GM10847 (cell line): ENCODE measurements around the gene LRRFIP1.
A peak's percentile ranks its signal among the peaks of the same experiment; 100 is the strongest.

ENCODE experiments used
- POLR2A ChIP-seq: IDR thresholded peaks from 2 replicates; pipeline ENCODE4 v1.6.1; 2011; ENCODE audit not compliant: insufficient read length; ENCODE audit errors: extremely low read depth

Gene LRRFIP1

GRCh38 chr2:237674731-237675276 lies 47.4 kb downstream of the LRRFIP1 start:
- TF ChIP-seq POLR2A, result no peak

- no peak for TF ChIP-seq POLR2A
Measured at GRCh38 chr2:237675316-237675715, 47.9 kb downstream of the LRRFIP1 start.

GRCh38 chr2:237680702-237681478 lies 53.5 kb downstream of the LRRFIP1 start:
- TF ChIP-seq POLR2A, result no peak

GRCh38 chr2:237682151-237682550 lies 54.8 kb downstream of the LRRFIP1 start:
- TF ChIP-seq POLR2A, result no peak

DNA sequence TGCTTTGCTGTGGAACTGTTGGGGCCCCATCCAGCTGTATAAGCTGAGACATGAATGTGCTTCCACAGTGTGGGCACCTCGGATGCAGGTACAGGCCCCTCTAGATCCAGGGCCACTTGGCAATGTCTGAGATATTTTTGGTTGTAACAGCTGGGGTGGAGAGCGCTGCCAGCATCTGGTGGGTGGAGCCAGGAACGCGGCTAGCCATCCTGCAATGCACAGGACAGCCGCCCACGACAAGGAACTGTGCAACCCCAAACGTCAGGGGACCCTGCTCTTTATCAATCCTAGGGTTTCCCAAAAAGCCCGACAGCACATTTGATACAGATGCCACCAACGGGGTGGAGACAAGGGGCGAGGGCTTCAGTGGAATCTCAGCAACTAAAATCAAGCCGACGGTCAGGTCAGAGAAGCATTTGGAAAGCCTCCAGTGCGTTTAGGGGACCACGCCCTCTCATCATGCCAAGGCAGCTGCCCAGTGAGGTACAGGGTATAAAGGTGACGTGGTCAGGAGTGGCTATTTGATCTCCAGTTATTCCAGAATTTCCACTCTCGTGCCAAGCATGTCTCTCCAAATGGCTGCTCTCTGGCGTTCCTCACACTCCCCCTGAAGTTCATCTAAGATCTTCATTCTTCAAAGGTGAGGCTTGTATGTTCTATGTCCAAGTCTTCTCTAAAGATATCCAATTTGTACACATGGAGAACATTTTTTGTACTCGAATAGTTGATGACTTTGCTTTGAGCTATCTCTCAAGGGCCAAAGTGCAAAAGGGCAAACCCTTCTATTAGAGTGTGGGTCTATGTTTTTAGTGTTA lies 55.7 kb downstream of the LRRFIP1 start:
- TF ChIP-seq POLR2A, result no peak

DNA sequence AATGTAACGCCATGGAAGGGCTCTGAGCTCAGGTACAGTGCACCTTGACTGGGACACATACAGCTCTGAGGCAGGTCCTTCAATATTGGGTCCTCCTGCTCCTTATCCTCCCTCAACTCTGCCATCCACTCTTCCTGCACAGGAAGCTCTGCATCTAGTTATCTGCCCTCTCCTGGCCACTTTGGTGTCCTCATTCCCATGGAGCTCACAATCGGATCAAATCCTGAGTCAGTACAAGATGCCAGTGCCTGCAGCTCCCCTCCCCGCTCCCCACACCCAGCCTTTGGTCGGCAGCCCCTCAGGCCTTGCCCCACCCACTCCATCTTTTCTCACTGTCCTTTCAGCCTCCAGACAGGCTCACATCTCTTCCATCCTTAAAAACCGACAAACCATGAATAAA lies 58.0 kb downstream of the LRRFIP1 start:
- no peak for TF ChIP-seq POLR2A

DNA sequence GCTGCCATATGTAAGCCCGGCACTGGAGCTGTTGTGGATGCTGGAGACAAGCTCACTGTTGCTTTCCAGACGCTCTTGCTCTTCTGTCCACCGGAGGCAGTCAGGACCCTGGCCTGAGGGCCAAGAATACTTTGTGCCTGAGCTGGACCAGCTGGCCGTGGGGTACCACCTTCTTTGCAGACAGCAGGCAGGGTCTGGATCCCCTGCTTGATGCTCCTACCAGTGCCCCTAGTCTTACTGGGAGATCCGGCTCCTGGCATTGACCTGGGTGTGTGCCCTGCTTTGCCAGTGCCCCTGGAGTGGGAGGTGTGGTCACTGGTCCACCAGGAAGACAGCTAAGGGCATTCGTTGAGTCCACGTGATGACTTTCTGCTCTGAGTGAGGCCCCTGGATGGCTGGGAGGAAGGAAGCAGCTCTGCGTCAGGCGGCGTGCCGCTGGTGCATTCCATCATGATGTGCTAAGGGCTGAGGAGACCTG lies 59.3 kb downstream of the LRRFIP1 start:
- no peak for TF ChIP-seq POLR2A

DNA sequence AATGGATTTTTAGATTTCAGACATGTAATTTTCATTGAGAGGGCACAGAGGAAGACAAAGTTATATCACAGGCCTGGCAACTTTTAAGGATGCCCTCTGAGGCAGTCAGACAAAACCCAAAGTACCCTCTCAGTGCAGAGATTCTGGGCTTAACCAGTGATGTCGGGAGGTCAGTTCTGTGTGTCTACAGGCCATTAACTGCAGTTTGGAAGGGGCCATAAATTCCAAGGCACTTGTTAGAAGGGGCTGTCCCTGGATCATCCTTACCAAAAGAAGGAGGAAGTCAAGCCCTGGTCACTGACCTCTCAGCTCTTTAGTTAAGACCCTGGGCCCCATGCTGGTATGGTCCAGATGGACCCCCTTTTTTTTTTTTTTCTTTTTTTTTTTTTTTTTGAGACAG lies 60.7 kb downstream of the LRRFIP1 start:
- no peak for TF ChIP-seq POLR2A

GRCh38 chr2:237689336-237690131 lies 62.1 kb downstream of the LRRFIP1 start:
- no peak for TF ChIP-seq POLR2A

DNA sequence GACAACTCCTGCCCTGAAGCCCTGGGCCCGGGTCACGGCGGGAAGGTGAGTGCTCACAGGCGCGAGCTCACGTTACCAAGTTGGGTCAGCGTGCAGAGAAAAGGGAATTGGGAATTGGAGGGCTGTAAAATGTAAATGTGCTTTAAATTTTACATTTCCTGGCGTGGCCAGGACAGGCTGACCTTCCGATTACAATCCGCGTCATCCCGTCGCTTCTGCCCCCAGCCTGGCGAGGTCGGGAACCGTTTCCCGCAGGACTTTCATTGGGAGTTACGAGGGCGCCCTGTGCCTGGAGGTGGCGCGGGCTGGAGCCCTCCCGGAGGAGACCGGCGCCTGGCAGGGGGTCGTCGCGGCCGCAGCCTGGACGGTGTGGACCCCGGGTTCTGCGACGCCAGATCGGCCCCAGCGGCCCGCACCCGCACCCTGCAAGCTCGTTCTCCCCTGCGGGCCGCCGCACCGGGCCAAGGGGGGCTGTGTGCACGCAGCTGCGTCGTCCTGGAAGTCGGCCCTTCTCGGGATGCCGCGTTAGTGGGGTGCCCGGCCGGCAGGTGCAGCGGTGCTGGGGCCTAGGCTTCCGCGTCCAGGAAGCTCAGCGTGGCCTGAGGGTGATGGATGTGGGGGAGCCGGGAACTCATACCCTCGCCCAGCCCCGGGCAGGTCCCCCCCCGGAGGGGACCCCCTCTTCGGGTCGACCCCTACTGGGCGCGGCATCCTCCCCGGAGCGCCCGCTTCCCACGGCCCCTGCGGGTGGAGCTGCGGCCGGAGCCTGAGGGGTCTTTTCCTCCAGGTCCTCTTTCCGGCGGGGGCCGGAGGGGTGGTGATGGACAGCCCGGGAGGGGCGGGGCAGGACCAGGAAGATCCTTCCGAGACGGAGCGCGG lies 63.9 kb downstream of the LRRFIP1 start:
- TF ChIP-seq POLR2A, result no peak

DNA sequence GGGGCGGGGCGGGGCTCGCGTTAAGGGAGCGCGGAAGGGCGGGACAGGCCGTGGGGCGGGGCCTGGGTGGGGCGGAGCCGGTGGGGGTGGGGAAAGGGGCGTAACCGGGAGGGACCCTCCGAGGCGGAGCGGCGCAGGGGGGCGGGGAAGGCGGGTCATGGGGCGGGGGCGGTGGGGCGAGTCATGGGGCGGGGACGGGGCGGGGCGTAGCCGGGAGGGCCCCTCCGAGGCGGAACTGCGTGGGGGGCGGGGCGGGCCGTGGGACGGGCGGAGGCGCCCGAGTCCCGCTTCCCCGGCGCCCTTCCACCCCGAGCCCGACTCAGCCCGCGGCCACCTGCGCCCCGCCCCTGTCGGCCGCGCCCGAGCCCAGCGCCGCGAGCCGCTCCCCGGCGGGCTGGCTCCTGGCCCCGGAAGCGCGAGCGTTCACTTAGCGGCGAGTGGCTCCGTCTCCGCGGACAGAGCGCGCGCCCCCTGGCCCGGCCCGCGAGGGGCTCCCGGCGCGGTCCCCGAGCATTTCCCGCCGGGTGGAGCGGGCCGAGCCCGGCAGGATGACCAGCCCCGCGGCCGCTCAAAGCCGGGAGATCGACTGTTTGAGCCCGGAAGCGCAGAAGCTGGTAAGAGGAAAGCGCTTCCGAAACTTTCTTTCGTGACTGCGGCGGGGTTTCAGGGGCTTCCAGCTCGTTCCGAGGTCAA lies 64.7 kb downstream of the LRRFIP1 start:
- TF ChIP-seq POLR2A, result peak; percentile 58

GRCh38 chr2:237692601-237693290 lies 65.4 kb downstream of the LRRFIP1 start:
- TF ChIP-seq POLR2A, result no peak

DNA sequence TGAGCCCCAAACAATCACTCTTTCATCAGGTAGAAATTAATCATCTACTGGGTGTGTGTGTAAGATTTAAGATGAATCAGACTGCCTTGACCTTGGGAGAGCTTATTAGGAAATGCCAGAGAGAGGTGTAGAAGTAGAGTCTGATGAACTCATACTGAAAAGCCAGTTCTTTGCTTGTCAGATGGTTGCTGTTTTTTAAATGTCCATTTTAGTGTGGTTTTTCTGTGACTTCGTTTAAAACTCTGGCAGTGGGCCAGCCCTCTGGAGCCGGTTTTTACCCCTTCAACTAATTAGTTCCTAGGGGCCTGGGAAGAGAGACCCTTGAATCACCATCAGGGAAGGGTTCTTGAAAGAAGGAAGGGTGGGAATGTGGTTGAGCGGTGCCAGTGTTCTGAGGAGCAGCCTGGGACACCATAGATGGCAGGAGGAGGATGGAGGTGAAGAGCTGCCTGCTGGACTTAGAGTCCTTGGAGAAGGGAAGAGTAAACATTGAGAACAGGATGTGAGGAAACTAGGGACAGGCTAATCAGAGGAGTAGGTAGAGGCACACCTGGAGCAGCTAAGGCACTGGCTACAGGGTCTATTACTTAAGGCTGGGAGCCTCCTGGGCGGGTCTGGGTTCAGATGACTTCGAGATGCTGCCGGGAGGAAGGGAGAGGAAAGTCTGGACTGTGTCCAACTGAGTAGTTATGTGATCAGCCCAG lies 66.1 kb downstream of the LRRFIP1 start:
- TF ChIP-seq POLR2A, result no peak
